H4 (cell line): ENCODE measurements around the gene REL. TPM values are rescaled to one million over a fixed set of nuclear protein-coding genes. Genes with fewer than 3 reads are reported as not detected.

Source experiments
- DNase-seq: peaks from one replicate; pipeline ENCODE4 v3.0.0-alpha.2; 2015; ENCODE audit warnings: low spot score
- total RNA-seq: library from RNA; depleted of rRNA; stranded (reverse); fragments of >200 nt; shearing (Covaris generic); gene quantifications from 2 replicates; pipeline ENCODE4 v1.2.3, GENCODE V29; 2014; rRNA removed

REL gene
- total RNA-seq, 1 experiment from 2014 or later = 3.0 TPM

GRCh38 chr2:60964651-60965498 lies 83.5 kb downstream of the REL start:
- no peak for DNase-seq

DNA sequence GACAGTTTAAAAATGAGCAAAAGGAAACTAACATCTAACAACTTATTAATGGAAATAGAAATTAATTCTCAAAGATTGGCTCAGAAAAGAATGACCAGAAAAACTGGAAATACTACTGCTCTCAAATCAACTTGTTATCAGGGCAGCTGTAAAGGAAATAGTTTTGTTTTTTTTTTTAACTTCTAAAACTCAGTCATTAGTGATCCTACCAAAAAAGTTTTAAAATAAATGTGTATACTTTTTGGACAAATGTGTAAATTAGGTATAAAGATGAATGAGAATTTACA lies 84.1 kb downstream of the REL start:
- DNase-seq = no peak

GRCh38 chr2:60966507-60967405 lies 85.4 kb downstream of the REL start:
- DNase-seq = no peak

- DNase-seq = no peak
Observed at GRCh38 chr2:60972889-60973656, 91.7 kb downstream of the REL start.

DNA sequence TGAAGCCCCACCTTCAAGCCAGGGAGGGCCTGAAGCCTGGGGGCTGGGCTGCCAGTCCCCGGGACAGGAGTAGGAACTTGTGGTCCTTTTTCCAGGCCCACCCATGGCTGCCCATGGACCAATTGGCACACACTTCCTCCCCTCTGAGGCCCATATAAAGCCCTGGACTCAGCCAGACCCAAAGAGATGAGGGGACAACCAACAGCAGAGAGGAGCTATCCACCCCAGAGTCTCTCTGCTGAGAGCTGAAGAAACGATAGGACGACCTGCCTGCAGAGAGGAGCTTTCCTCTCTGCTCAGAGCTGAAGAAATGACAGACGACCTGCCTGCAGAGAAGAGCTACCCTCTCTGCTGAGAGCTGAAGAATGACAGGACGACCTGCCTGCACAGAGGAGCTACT lies 92.3 kb downstream of the REL start:
- no peak for DNase-seq

DNA sequence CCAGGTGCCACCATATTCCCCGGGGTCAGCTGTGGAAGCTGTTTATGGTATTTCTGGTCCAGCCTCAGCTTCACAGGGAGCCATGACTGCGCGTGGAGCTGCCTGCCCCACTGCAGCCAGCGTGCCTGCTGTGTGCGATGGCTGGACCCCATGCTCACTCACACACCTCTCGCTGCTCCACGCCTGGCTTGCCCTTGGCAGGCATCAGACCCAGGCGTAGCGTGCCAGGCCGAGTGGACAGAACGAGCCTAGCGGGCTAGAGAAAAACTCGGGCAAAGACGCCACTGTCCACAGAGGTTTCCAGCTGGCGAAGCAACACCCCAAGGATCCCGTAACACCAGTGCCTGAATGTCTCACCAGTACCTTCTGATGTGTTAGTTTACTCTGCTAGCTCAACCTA lies 93.3 kb downstream of the REL start:
- no peak for DNase-seq

Other genes with a start within 250 kb of the REL start
- gene PAPOLG, start 125.3 kb upstream of the REL start, total RNA-seq = 9.6 and 11.8 TPM in 2 replicates
- gene PEX13, start 136.1 kb downstream of the REL start, total RNA-seq = 24.9 and 47.2 TPM in 2 replicates
- gene PUS10, start 136.7 kb downstream of the REL start, total RNA-seq = 4.5 TPM in 2 replicates
- gene SANBR, start 184.3 kb downstream of the REL start, total RNA-seq = 2.2 and 3.5 TPM in 2 replicates